Measurements from ENCODE around the gene DEFB132.

DNA sequence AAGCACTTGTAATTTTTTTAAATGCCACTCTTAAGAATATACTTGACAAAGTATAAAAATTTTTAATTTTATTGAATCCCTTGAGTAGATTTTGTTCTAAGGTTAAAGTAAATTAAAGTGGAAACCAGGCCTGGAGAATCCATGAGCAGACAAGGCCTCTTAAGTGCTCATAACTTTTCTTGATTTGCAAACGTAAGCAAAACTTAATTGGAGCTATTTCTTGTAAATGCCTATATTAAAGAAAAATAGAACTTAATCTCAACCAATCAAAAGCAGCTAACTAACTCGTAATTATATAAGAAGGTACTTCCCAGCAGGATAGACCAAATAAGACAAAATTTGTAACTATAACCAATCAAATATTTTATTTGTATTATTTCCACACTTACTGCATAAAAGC lies 43.1 kb upstream of the DEFB132 start:
- TF ChIP-seq, protein P1, sequence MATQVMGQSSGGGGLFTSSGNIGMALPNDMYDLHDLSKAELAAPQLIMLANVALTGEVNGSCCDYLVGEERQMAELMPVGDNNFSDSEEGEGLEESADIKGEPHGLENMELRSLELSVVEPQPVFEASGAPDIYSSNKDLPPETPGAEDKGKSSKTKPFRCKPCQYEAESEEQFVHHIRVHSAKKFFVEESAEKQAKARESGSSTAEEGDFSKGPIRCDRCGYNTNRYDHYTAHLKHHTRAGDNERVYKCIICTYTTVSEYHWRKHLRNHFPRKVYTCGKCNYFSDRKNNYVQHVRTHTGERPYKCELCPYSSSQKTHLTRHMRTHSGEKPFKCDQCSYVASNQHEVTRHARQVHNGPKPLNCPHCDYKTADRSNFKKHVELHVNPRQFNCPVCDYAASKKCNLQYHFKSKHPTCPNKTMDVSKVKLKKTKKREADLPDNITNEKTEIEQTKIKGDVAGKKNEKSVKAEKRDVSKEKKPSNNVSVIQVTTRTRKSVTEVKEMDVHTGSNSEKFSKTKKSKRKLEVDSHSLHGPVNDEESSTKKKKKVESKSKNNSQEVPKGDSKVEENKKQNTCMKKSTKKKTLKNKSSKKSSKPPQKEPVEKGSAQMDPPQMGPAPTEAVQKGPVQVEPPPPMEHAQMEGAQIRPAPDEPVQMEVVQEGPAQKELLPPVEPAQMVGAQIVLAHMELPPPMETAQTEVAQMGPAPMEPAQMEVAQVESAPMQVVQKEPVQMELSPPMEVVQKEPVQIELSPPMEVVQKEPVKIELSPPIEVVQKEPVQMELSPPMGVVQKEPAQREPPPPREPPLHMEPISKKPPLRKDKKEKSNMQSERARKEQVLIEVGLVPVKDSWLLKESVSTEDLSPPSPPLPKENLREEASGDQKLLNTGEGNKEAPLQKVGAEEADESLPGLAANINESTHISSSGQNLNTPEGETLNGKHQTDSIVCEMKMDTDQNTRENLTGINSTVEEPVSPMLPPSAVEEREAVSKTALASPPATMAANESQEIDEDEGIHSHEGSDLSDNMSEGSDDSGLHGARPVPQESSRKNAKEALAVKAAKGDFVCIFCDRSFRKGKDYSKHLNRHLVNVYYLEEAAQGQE (IDR thresholded peaks at IDR 0.05) = no peak
- TF ChIP-seq, protein P2, sequence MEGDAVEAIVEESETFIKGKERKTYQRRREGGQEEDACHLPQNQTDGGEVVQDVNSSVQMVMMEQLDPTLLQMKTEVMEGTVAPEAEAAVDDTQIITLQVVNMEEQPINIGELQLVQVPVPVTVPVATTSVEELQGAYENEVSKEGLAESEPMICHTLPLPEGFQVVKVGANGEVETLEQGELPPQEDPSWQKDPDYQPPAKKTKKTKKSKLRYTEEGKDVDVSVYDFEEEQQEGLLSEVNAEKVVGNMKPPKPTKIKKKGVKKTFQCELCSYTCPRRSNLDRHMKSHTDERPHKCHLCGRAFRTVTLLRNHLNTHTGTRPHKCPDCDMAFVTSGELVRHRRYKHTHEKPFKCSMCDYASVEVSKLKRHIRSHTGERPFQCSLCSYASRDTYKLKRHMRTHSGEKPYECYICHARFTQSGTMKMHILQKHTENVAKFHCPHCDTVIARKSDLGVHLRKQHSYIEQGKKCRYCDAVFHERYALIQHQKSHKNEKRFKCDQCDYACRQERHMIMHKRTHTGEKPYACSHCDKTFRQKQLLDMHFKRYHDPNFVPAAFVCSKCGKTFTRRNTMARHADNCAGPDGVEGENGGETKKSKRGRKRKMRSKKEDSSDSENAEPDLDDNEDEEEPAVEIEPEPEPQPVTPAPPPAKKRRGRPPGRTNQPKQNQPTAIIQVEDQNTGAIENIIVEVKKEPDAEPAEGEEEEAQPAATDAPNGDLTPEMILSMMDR (IDR thresholded peaks at IDR 0.05; ENCODE audit: low read depth, low read length, missing input control) = no peak
- TF ChIP-seq RAD21 (IDR thresholded peaks at IDR 0.05) = no peak
- TF ChIP-seq, protein P3, sequence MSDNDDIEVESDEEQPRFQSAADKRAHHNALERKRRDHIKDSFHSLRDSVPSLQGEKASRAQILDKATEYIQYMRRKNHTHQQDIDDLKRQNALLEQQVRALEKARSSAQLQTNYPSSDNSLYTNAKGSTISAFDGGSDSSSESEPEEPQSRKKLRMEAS (IDR thresholded peaks at IDR 0.05) = no peak
- TF ChIP-seq GABPA (IDR thresholded peaks at IDR 0.05 in 1 of 2, conservative IDR thresholded peaks at IDR 0.05 in 1 of 2) = no peak
- TF ChIP-seq FOXA1 (IDR thresholded peaks at IDR 0.05) = no peak
- TF ChIP-seq JUND (IDR thresholded peaks at IDR 0.05) = no peak
- TF ChIP-seq RXRA (IDR thresholded peaks at IDR 0.05) = no peak
- no peak for TF ChIP-seq SP1 (IDR thresholded peaks at IDR 0.05)
- no peak for TF ChIP-seq TAF1 (conservative IDR thresholded peaks at IDR 0.05)
- no peak for TF ChIP-seq YY1 (IDR thresholded peaks at IDR 0.05)
- no peak for TF ChIP-seq EGR1 (IDR thresholded peaks at IDR 0.05; ENCODE audit: low read depth in 2 of 2)
- TF ChIP-seq HNF4A (conservative IDR thresholded peaks at IDR 0.05) = no peak
